DMS 273 treated with DMSO at 0.1 percent for 48 hours (cell line): Measurements from ENCODE around the gene NAMPT.

Experiments used
- DNase-seq: peaks from one replicate; lab custom pipeline; 2025; lab: John Stamatoyannopoulos, UW

NAMPT gene

DNA sequence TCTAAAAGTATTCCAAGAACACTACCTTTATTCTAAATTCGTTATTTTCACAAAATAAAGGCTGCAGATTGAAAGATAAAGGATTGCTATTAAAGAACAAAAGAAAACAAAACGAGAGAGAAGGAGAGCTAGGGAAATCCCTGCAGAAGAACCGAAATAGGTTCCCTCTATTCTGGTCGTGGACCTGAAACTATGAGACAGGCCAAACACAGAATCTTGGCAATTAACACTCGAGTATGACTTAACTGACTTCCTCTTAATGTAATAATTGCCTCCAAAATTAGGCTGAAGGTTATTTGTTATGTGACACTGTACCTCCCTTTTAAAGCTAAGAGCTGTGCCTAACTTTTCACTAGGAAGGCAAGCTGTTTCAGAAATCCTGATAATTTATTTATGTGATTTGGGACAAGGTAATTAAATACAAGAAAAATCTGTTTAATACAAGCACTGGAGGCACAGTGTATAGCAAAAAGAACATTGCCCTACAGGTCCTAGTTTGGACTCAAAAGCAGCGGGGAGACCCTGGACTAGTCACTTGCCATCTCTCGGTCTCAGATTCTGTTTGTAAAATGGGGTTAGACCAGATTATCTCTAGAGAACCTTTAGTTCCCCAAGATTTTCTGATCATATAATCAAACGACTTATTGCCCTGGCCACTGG lies 11.6 kb downstream of the NAMPT start:
- DNase-seq: no peak

DNA sequence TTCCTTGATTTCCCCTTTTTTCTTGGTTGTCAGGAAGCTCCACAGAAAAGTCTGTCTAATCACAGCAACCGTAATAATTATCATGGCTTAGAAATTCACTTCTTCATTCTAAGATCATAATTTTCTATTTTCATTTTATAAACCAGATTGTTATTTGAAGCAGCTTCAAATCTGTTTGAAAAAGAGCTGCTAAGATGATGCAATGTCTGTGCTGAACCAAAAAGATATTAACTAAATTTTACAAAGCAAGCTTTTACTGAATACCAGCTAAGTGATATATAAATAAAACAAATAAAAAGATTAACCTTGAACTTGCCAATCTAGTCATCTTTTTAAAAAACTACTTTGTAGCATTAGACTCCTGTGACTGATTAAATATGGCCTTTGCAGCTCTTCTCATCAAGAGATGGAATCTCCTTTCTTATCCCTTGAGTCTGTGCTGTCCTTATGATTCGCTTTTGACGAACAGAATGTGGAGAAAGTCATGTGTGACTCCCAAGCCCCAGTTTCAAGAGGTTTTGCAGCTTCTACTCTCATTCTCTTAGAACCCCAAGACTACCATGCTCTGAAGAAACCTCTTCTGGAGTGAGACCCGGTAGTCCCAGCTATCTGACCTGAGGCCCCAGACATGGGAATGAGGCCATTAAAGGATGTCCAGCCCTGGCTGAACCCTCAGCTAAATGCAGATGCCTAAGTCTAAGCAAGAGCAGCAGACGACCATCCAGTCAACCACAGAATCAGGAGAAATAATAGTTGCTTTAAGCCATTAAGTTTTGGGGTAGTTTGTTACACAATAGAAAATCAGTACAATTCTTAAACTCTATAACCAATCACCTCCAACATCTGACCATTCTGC lies 14.4 kb downstream of the NAMPT start:
- DNase-seq: no peak

DNA sequence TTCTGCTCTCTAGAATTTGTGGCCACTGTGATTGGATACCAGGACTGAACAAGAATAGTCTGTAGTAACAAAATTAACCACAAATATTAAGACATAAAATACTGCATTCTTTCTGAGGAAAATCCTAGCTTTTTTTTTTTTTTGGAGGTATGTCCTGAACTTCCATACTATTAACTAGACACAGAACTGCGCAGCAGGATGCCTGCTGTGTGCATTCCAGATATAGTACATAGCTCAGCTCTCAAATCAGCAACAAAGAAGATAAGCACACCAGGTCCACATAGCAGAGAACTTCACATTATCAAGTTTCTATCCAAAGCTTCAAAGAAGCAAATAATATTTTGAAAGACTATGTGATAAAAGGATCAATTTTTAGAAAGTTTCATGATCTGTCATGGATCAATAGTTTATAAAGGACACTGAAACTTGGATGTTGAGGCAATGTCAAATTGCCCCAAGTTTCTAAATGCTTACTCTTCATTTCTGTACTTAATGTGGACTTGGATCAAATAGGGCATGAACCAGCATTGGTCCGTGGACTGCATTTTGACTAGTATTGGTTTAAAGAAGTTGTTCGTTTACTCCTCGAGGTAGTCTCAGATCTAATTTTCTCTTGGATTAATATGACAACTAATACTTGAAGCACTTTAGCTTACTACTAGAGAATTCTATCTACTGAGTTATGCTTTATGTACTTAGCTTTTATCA lies 15.4 kb downstream of the NAMPT start:
- DNase-seq: no peak

DNA sequence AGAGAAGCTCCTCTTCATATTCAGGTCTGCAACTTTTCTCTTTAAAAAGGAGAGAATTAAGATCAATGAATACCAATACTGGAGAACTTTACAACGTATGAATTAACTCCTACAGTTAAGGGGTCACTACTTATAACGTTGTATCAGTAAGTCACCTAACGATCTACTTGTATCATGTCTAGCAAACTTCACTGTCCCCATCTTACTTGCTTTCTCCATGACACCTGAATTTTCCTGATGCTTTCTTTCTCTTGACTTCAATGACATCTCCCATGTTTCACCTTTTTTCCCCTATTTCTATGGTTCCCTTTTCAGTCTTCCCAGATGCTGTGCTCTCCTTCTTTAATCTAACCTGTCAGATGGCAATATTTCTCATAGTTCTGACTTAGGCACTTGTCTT lies 19.6 kb downstream of the NAMPT start:
- no peak for DNase-seq

DNA sequence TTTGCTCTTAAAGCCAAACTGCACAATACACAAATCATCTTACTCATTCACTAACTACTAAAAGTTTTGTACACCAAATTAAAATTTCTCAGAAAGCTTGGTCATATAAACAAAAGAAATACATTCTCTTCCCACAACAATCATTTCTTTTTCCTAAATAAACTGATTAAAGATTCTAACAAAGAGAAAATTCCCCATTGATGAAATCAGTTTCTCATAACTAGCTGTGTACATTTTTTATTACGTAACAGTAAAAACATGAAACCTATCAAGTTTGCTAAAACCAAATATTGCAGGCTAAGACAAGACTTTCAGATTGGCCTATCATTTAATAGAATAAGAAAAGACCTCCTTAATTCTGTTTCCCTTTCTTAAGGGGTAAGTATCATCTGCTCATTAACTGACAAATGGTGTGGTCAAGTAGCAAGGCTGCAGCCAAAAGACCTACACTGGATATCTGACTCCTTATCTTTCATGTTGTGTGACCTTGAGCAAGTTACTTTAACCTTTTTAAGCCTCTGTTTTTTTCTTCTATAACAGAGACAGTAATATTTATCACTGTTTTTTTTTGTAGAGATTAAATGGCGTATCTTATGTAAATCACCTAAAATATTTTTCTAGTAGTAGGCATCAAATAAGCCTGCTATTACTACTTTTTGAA lies 22.4 kb downstream of the NAMPT start:
- DNase-seq: no peak

DNA sequence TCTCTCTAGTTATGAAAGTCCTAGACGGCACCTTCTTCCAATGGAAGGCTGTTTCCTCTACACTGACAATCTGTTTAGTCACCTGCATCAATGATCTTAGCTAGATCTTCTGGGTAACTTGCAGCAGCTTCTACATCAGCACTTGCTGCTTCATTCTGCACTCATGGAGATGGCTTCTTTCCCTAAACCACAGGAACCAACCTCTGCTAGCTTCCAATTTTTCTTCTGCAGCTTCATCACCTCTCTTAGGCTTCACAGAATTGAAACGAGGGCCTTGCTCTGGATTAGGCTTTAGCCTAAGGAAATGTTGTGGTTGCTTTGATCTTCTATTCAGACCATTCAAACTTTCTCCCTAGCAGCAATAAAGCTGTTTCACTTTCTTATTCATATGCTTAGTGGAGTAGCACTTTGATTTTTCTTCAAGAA lies 24.6 kb downstream of the NAMPT start:
- no peak for DNase-seq

DNA sequence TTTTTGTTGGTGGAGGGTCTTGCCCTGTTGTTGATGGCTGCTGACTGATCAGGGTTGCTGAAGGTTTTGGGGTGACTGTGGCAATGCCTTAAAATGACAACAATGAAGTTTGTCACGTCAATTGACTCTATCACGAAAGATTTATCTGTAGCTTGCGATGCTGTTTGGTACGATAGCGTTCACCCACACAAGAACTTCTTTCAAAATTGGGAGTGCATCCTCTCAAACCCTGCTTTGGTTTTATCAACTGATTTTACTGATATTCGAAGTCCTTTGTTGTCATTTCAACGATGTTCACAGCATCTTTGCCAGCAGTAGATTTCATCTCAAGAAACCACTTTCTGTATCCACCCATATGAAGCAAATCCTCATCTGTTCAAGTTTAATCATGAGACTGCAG lies 26.0 kb downstream of the NAMPT start:
- DNase-seq: no peak

DNA sequence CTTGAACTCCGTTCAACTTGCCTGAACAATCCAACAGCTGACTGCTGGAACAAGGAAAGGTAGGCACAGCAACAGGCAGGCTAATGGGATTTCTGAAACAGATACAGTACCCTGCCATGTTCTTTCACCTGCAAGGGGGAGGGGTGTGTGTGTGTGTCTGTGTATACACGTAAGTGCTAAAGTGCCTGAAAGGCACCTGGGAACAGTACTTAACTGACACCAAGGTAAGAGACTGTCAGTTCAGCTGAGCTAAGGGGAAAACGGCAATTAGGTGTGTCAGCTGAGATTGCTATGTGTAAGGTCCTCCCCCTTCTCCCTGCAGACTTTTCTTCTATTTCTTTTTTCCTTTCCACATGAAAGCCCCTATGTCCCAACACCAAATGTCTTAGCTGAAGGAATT lies 27.0 kb downstream of the NAMPT start:
- DNase-seq: no peak

DNA sequence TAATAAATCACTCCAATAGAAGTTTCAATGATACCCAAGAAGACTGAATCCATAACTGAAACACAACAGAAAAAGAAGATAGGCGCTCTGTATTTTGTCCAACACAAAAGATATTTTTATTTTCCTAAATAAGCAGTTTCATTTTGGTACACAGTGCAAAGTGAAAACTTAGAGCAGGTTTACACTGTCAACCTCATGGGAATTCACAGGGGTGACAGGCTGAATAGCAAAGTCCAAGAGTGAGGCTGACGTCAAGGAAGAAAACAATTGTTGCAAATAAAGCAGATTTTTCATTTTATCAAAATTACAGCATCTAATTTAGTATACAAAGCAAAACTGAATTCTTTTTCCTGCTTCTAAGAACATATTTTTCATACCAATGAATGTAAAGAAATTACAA lies 28.6 kb downstream of the NAMPT start:
- DNase-seq: no peak

DNA sequence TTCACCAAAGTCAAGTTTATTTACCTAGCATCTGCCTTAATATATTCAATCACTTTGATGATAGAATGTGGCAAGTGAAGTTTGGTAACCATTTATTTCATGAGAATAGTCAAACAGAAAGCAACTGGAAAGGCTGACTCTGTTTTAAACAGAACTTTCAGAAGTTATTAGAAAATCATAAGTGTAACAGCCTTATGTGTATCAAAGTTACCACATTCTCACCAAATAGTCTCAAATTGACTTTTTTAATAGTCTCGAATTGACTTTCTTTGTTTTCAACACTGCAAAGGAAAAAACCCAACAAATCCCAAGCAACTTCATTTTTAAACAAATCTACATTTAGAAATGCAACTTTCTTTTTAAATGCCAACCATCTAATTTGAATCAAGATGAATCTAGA lies 29.5 kb downstream of the NAMPT start:
- DNase-seq: no peak

DNA sequence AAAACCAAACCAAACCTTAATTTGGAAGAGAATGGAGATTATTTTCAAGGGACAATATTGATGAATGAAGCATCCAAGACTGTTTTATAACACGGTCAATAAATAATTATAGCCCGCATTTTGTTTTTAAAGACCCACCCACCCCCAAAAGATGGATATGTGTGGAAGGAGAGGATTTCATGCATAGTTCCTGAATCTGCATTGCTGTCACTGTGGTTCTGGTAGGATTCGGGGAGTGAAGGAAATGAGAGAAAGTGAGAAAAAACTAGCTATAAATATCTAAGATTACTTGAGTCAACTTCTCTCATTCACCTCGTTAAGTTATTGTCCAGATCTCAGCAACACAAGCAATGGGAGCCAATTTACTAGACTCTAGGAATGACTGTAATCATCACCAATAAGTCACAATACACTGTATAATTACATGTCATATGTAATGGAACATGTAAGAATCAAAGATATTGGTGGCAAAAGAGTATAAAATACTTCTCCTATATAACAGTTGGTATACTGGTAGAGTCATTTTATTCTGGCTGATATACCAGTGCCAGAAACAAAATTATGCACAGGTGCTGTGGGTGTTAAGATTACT lies 30.2 kb downstream of the NAMPT start:
- no peak for DNase-seq

DNA sequence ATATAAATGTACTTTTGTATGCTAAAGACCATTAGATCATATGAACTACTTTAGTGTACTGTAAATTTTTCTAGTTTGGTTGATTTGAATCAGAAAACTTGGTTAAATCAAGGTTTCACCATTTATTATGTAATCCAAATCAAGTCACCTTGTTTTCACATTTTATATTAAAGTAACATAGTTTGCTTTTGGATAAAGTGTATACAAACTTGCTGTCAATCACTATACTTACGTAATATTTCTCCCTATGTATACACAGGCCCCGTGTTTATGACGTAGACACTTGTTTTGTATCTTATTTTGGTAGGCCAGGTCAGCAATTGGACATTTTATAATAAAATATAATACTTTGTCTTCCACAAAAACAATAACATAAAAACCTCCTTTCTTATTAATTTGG lies 32.2 kb downstream of the NAMPT start:
- no peak for DNase-seq

DNA sequence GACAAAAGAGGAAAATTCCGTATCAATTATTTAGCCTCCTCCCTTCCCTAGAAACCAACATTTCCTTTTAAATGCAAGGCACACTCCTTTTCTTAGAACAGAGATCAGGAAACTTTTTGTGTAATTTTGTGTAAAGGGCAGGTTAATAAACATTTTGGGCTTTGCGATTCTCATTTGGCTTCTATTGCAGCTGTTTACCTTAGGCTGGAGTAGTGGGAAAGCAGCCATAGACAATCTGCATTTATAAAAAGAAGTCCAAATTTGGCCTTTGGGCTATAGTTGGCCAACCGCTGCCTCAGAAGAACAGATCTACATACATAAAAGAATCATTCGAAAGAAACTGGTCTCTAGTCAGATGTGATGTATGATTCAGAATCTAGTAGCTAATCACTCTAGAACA lies 35.3 kb downstream of the NAMPT start:
- no peak for DNase-seq

DNA sequence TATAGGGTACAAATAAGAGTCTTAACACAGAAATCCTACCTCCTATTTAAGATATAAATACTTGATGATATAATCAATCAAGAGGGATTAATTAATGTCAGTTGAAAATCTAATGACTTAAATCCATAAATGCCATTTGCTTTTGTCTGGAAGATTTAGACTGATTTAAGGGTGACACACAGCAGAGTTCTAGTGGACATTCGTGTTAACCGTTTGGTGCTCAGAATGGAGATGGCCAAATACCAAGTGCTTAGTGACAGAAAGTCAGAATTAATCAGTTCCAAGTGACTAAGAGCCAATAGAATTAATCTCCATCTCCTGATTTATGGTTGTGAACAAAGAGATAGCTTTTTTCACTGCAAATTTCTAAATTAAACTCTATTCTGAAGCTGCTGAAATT lies 36.2 kb downstream of the NAMPT start:
- DNase-seq: no peak

DNA sequence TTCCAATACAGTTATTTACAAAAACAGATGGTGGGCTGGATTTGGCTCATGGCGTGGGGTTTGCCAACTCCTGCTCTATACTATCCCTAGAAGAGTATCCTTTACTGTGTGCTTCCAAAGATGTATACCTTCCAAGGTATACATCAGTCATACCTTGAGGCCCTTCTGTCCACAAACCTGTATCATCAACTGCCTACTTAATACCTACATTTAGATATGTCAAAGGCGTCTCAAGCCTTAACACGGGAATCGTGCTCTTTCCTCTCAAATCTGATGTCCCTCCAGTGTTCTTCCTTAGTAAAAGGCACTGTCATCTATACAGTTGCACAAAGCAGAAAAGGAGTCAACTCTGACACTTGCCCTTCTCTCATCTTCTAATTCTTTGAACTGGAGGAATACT lies 36.9 kb downstream of the NAMPT start:
- no peak for DNase-seq

DNA sequence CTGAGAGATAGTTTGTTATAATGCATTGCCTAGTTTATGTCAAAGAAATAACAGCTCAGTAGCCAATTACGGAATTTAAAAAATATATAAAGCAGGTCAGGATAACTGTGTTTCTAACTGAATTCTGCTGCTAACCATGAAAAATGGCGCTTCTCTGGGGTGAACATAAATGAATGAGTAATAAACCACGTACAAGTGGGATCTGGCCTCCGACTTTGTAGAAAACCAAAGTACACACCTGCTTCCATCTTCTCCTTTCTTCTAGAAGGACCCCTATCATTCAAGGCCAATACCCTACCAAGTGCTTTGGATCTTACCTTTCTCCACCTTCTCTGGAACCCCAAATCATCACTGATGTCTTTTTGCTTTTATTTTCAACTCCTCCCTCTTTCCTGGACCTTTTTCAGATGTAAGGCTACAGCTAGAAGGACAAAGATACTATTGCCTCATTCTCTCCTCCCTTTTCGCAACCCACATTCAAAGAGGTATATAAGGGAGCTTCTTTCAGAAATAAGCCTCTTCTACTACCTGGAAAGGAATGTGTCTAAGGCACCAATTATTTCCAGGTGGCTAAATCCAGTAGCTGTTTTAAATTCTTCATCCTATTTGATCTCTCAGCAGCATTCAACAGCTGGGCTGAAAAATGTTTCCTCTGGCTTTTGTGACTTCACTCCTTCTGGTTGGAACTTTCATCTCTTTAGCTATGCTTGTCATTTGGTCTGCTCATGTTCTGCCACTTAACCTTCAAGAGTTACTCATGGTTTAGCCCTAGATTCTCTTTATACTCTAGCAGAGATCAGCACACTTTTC lies 37.7 kb downstream of the NAMPT start:
- DNase-seq: no peak

DNA sequence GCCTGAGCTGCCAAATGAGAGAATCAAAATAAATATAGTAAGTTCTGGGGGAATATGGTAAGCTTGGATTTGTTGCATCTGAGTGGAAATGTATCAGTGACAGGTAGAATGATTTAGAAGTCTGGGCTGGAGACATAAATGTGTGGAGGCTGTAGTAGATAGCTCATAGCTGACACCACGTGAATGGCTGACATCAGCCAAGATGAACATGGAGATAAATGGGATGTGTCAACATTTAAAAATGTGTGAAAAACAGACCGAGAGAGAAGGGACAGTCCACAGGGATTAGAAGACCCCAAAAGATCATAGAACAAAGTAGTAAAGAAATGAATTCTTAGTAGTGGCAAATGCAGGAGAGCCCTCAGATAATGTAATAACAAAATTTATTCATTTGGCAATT lies 40.9 kb downstream of the NAMPT start:
- no peak for DNase-seq

DNA sequence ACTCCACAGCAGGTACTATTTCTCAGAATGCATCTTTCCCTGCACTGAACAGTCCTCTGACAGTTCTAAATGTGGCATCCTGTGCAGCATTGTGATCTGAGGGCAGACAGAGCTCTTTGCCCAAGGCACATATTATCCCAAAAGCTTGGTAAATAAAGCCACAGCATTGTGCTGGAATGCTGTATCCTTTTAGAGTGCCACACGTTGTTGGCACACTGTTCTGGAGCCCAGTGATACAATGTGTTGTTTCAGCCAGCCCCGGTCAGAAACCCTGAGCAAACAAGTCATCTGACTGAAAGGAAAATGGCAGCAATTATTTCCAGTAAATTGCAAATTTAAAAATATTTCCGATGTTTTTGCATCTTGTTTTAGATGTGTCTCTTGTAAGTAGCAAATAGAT lies 45.4 kb downstream of the NAMPT start:
- DNase-seq: no peak

DNA sequence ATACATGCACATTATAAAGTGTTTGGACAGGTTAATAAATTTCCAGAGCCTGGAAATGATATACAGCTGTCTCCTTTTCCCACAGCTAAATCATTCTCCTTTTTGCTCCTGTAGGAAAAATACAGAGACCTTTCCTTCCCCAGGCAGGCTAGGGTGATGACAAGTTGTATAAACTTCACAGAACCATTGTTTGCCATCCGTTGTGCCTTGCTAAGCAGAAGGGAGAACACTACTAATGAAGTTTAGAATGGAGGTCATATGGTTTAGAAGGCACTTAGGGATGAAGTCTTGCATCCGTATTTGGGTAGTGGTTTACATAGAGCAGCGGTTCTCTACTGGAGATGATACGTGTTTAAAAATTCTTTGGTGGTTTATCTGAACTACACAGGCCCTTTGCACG lies 46.0 kb downstream of the NAMPT start:
- DNase-seq: no peak

DNA sequence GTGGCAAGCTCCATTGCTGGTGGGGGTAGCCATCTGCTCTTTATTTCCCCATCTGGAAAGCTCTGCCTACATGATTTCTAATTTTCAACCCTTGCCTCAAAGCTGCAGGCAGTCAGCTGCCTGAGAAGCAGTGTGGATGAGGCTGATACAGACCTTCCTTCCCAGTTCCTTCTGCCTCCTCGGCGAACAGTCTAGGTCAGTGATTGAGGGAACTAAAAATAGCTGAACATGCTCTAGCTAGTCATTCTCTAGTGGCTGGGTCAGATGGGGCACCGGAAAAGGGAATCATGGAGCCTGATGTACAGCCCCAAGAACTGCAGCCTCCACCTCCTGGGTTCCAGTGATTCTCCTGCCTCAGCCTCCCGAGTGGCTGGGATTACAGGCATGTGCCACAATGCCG lies 48.7 kb downstream of the NAMPT start:
- no peak for DNase-seq

DNA sequence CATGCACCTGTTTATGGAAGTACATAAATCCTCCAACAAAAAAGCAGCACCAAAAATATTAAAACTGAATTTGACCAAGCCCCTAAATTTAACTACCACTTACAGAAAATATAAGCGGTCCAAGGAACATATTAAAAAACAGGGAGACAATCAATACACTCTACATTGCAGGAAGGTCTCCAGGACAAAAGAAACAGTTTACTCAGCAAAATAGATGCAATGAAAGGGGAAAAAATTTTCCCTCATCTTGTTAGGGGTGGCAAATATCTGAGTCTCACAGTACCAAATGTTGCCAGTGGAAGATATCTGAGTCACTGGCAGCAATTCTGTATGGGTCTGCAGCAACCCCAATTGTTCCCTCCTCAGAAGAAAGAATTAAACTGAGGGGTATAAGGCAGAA lies 50.4 kb downstream of the NAMPT start:
- DNase-seq: no peak
